NCI-H2029 (cell line): ENCODE data around the gene TMEM63B.
"Not testable (repeated sequence)": the region's sequence is repeated elsewhere in the genome, so short reads cannot be mapped to it uniquely, and the experiment has no call there.

Experiments
- DNase-seq: peaks from one replicate; lab custom pipeline; 2025; lab: John Stamatoyannopoulos, UW

Gene TMEM63B

DNA sequence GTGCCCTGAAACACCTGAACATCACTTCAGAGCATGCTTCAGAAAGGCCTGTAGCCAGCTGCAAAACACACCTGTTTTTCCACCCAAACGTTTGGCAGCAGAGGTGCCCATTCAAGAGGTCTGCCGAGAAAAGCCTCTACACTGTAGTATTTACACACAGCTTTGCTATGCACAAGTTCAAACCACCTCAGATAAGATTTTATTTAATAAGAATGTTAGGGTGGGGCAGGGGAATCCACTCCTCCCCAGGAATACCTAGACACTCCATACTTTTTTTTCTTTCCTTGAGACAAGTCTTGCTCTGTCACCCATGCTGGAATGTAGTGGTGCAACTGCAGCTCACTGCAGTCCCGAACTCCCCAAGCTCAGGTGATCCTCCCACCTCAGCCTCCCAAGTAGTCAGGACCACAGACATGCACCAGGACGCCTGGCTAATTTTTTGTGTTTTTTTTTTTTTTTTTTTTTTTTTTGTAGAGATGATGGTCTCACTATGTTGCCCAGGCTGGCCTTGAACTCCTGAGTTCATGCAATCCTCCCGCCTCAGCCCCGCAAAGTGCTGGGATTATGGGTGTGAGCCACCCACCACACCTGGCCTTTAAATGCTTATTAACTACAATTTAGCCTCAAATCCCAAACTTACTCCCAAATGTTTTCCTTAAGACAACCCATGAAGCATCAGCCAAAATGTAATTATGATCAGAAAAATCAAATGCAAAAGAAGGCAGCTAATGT is 9.8 kb upstream of the TMEM63B start:
- DNase-seq: peak; percentile 49

DNA sequence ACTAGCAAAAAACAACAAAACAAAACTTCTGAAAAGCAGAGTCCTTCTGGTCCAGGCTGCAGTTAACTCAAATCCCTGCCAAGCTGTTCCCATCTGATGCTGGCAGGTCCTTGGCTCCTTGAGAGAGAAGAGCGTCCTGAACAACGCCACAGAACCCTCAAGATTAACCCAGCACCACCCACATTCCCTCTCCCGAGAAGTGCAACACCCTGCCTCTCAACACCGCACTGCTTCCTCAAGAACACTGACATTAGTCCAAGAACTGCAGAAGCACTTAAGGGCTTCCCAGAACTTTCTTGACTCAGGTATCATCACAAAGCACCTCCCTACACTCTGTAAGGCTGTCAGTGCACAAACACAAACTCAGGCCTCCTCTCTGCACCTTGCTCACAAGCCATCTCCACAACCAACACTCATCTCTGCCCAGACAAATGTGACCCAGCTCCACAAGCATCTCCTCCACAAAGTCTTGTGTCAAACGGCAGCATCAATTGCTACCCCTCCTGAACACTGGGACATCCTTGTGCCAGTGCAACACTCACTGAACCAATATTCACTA is 7.6 kb upstream of the TMEM63B start:
- no peak for DNase-seq

DNA sequence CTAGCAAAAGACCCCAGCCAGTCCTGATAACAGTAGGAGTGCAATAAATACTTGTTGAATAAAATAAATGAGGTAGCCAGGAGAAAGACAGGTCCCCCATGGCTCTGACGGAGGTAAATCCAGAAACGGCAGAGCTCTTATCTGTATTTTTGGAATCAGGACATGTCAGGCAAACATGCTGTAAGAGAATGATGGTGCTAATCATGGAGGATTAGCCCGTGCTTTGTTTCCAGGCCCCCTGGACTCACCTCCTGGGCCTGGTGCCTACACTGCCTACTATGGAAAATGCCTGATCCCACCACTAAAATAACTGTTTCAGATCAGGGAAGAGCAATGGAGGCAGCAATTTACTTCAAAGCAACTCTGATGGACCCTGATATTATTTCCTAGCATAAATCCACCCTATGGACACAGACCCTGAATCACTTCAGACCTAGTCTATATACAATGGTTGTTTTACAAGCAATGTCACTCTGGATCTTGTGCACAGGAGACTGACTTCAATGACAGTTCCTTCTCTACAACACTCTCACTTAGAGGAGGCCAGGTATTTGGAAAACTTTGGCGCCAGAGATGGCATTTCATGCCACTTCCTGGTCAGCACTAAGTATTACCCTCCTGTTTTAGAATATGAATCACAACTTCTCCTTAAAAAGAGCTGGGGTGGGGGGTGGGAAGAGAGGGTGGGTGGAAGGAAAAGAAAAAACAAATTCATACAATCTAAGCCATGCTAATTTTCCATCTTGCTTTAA is 6.5 kb upstream of the TMEM63B start:
- no peak for DNase-seq

DNA sequence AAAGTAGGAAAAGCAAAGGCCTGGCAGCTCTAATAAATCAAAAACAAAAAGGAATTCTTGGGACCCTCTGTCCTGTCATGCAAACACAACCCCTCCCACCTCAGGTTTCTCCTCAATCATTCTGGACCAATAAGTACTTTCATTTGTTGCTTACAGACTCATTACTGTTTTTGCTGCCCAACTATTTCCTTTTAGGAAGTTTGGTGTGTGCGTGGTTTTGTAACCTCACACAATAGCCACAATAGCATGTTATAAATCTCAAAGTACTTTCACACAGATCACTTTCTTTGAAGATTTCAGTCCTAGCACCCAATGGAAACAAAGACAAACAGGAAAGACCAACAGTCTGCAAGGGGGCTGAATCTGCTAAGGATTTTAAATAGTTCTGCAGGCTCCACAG is 4.6 kb upstream of the TMEM63B start:
- DNase-seq: no peak

DNA sequence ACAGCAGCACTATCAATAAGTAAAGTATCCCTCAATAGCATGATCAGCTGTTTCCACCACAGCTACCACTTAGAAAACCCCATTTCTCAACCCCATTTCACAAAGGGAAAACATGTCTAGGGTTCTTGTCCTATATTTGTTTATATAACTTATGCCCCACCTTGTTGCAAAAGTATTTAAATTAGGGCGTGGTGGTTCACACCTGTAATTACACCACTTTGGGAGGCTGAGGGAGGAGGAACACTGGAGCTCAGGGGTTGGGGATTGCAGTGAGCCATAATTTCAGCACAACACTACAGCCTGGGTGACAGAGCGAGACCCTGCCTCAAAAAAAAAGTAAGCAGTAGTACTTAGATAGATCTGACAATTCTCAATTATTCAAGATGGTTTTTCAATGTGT is 3.8 kb upstream of the TMEM63B start:
- no peak for DNase-seq

DNA sequence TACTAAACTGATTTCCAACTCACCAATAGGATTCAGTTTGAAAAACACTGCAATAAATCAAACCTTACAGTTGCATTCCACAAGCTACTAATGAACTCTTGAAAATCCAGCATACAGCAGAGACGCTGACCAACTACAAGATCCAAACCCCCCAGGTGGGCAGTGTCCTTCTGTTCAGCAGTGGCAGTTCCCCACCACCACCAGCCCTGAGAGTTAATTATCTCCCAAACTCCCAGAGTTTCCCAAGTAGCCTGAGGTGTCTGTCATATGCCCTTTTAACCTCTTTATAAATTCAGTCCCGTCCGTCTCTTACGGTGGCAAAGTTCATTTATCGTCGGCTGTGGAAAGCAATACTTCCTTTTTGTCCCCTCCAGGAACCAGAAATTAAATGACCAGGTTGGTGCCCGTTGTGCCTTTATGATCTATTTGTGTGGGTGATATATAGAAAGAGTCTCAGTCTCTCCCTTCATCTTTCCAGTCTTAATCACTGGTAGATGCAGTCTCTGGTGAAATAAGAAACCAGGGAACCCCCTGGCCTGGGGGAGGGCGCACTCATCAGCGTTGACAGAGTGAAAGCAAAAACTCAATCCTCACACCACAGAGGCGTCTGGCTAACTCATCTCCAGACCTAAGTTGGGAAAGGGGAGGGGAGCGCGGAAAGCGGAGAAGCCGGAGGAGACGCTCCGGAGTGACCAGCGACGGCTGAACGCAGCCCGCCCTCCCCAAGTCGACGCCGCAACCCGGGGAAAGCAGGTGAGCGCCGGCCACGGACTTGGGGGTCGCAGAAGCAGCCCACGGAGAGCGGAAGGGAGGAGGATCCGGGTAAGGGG is 819 bp upstream of the TMEM63B start:
- no peak for DNase-seq

DNA sequence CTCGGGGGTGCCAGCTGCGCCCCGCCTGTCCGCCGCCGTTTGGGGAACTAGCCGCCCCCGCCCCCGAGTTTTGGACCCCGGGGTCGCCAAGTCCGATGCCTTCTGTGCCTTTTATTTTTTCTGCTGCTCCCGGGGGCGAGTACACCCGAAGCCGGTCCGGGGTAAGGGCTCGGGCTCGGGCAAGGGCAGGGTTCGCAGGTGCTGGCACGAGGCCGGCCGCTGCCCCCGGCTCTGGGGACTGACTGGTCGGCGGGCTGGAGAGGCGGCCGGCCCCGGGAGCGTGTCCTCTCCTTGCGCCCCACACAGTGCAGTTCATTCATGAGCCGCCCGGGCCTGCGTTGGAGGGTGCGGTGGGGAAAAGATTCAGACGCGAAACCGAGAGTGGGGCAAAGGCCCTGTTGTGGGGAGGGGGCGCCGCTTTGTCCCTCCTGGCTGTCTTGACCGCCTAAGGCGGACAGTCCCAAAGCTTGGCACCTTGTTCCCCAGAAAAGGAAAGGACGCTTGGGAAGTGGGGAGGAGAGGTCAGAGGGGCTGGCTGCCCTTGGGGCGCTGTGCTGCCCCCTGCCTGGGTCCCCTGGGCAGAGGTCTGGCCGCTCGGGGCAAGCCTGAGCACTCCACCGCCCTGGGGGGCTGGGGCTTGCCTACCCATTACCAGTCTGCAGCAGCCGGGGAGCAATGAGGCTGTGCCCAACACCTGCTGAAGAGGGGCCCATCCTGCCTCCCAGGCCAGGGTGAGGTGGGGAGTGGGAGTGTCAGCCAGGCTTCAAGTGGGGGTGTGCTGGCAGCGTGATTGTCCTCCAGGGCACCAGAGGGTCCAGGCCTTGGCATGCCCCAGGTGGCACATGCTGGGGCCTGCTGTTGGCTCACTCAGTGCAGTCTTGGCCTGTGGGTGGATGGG is 915 bp downstream of the TMEM63B start:
- DNase-seq: no peak

DNA sequence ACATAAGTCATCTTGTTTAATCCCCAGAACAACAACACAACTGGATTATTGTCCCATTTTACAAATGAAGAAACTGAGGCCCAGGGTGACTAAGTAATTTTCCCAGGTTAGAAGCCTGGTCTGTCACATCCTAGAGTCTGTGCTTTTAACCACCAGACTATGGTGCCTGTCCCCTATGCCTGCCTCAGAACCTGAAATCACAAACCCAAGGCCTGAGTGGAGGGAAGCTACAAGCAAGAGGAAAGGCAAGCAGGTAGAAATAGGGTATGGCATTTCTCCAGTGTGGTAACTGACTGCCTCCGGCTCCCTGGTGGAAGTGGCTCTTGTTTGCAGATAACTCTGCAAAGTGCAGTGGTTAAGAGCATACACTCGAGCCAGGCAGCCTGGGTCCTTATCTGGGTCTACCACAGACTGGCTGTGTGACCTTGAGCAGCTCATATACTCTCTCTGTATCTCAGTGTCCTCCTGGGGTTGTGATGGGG is 2.5 kb downstream of the TMEM63B start:
- no peak for DNase-seq

DNA sequence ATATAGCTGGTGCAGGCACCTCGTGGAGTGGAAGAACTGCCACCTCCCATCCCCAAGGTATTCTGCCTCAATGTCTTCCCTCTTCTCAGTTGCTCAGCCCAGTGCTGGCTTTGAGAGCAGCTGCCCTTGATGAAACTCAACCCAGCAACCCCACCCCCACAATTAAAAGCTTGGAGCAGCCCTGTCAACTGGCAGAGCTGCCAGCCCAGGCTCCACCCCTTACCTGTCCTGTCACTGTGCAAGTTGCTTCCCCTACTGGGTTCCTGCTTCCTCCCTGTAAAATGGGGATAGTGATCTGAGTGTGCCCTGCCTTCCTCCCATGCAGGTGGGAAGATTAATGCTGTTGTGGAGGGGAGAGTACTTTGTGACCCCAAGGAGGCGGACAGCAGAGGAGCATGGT is 4.5 kb downstream of the TMEM63B start:
- DNase-seq: peak; percentile 42

DNA sequence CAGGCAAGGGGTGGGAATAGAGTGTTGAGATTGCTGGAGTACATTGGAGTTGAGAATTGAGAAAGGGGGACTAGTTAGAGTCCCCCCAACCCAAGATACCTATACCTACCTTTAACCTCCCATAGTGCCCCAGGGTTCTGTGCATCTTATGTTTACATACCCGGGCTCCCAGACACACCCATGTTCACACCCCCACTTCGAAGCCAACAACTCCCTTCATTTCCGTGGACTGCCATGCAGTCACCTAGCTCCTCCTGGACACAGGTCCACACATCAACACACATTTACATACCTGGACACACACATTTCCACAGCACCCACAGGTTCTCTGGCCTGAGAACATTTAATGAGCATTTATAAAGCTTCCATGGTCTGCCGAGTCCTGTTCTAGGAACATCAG is 5.1 kb downstream of the TMEM63B start:
- no peak for DNase-seq

DNA sequence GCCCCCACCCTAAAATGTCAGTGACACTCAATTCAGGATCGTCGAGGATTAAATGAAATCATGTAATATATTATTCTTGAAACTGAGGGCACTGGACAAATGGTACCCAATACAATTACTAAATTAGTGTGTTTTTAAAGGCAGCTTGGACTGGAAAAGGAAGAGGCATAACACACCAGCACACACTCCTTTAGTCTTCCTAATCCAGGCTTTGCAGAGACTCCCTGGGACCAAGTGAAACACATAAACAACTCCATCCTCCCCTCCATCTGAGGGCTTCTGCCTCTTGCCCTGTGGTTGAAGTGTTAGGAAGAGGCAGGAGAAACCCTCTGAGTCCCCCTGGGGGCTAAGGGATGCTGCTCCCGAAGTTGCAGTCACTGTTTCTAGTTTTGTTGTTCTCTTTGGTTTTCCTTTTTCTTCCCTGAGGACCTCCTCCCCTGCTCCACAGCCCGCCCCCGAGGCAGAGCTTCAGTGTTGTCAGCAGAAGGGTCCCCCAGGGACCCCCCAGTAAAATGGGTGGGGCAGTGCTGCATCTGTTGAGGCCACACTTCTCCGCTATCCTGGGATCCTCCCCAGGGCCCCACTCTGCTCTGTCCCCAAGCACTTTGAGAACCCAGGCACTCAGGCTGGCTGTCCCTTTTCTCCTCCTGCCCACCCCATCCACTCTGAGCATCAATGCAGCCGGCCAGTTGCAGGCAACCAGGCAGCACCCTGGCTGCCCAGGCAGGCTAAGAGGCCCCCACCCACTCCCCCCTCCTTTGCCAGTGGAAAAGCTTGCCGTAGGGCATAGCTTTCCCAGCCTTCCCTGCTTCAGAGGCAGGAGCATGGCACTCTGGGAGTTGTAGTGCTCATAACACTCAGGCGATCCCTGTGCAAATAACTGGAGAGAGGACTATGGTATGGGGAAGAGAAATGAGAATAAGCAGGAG is 5.9 kb downstream of the TMEM63B start:
- DNase-seq: peak; percentile 76

DNA sequence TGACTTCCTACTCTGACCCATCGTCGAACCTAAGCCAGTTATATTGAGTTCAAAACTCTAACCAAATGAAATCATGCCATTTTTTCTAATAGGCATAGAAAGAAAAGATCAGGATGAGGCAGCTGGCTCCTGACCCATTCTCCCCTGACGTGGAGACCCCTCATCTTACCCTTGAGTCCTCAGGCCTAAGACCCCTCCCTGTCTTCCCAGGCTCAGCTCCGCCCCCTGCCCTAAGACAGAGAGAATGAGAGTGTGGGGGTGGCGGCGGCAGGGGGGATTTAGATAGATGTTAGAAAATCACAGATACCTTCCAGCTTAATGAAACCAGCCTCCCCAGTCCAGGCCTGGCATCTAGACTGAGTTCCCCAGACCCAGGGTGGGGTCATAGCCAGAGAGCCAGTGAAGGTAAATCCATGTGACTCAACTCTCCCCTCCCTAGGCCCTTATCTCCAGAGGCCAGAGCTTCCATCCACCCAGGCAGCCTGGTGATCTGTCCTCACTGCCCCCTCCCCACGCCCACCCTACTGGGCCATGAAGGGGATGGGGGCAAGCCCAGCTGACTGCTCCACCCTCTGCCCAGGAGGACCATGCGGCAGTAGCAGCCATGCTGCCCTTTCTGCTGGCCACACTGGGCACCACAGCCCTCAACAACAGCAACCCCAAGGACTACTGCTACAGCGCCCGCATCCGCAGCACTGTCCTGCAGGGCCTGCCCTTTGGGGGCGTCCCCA is 6.8 kb downstream of the TMEM63B start:
- no peak for DNase-seq

DNA sequence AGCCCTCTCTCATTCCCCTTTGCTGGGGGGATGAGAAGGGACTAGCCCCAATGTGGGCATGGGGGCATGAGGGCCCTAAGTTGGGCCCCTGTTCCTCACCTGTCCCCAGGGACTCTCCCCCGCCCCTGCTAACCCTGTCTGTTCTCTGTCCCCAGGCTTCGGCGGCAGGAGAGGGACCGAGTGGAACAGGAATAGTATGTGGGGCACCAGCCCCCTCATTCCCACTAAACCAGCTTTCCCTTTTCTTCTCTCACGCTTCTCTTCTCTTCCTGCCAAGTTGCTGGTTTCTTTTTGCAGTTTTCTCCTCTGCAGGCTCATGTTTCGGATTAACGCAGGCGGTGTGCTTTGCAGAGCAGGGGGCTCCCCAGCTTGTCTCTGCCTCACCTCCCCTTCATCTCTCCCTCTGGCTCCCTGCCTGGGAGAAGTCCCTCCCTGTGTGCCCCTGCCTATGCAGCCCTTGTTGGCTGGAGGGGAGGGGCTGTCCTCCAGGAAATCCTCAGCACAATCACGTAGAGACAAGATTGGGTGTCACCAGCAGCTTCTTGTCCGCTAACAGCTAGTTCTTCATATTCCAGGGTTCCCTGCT is 7.9 kb downstream of the TMEM63B start:
- no peak for DNase-seq

DNA sequence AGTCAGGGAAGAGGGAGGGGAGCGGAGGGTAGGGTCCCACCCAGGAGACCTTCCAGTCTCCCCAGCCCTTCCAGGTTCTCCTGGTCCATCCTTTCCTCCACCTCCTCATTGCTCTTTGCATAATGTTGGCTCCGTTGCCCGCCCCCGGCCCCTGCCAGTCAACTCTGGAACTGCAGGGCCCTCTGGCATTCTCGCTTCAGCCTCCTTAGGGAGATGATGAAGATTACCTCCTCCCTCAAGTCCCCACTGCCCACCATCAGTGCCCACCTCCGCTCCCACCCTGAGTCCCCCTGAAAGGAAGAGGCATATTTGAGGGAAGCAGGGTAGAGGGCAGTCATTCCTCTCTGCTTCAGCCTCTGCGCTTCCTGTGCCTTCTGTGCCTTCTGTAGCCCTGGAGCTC is 8.5 kb downstream of the TMEM63B start:
- no peak for DNase-seq

DNA sequence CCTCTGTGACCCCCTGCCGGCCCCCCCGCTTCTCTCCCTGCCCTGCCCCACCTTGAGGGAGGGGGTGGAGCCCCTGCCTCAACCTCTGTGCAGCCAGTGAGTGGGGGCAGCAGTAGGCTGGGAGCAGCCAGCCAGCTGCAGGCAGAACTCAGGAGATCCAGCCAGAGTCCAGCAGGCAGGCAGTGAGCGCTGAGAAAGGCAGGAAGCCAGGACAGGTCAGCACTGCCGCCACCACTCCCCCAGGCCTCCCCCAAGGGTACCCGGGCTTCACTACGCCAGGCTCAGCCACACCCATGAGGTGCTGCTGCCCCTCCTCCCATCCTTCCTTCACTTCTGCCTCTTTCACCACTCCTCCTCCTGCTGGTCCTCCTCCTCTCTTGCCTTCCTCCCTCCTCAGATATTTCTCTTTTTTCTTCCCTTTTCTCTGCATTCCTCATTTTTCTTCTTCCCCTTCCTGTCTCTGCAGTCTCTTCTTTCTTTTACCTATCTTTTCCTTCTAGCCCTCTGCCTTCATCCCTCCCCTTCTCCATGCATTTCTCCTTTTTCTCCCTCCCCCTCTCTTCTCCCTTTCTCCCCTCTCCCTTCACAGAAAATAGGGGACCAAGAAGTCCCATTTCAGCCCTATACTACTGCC is 11.5 kb downstream of the TMEM63B start:
- DNase-seq: no peak

DNA sequence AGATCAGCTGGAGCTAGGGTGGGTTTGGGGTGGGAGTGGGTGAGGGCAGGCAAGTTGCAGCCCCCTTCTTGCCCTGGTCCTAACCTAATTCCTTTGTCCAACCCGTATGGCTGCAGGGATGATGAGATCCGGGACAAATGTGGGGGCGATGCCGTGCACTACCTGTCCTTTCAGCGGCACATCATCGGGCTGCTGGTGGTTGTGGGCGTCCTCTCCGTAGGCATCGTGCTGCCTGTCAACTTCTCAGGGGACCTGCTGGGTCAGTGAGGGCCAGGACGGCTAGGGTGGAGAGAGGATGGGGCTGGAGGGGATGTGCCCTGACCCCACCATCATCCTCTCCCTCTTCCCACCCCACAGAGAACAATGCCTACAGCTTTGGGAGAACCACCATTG is 12.0 kb downstream of the TMEM63B start:
- no peak for DNase-seq

DNA sequence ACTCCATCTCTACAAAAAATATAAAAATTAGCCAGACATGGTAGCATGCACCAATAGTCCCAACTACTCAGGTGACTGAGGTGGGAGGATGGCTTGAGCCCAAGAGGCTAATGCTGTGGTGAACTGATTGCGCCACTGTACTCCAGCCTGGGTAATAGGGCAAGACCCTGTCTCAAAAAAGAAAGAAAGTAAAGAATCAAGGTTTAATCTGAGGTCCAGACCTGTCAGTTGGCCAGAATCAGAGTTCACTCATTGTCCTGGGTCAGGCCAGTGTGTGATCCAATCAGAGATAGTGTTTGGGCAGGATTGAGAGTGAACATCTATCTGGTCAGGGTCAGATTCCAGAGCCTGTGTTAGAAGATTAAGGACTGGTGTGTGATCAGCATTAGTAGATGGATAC is 15.5 kb downstream of the TMEM63B start:
- DNase-seq: no peak

DNA sequence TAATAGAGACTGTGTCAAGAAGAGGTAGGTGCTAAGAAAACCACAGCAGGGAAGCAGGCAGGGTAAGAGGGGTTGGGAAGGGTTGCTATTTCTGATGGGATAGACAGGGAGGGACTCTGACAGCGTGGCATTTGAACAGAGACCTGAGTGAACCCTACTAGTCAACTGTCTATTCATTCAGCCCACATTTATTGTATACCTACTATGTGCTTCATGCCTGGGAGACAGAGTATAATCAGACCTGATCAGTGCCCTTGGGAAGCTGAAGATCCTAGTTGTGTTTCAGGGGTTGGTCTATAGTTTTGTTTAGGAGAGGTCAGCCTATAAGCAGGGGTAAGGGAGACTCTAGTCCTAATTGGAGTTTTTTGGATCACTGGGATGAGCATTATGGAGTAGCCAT is 16.4 kb downstream of the TMEM63B start:
- no peak for DNase-seq

DNA sequence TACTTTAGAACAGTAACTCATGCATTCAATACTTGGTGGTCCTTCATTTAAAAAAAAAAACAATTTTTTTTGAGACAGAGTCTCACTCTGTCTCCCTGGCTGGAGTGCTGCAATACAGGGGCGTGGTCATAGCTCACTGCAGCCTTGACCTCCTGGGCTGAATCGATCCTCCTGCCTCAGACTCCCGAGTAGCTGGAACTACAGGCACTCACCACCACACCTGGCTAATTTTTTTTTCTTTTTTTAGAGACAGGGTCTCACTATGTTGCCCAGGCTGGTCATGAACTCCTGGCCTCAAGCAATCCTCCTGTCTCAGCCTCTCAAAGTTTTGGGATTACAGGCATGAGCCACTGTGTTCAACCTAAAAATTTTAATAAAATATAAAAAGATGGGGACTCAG is 17.2 kb downstream of the TMEM63B start:
- DNase-seq: not testable (repeated sequence)
